Measurements from ENCODE around the gene LIME1. TPM values are rescaled to one million over a fixed set of nuclear protein-coding genes. Genes with fewer than 3 reads are reported as not detected.

The LIME1 gene
- total and polyA plus RNA-seq, 2 of the 8 experiments (the other 6 are each of a cell fraction or from before 2014, with no cell fraction given), result 4.5 to 5.9 TPM

DNA sequence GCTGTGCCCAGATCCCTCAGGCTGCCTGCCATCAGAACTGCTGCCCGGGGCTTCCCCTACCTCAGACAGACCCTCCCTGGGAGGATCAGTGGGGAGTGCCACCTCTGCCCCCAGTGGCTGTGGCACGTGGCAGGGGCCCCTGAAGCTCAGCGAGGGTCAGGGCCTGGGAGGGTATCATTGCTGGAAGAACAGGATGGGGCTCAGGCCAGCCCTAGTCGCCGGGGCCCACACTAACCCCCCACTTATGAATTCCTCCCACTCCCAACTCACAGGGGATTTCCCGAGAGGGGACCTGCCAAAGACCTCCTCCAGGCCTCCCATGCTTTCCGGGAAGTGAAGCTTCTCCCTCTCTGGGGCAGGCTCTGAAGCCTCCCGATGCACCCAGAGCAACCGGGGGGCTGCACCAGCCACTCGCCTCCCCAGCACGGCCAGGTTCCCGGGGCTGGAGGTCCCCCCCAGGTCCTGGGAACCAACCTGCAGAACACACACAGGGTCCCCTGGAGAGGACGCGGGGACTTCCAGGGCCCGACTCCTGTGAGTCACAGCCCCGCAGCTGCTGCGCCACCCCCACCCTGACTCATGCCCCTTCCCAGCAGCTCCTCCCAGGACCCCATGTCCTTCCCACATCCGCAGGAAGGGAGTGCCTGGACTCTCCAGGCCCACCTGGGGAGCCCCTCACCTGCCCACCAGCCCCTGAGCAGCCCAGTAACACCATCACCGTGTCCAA, 37.6 kb upstream of the LIME1 start:
- H3K56ac ChIP-seq (replicated peaks; ENCODE audit: insufficient read length, low read depth, low read length), result no peak overlapping the region
- no peaks in the 10 kb centered on the region for H3K79me2 ChIP-seq (ENCODE audit: control insufficient read depth in 1 of 2, insufficient read depth in 2 of 2, low read length in 2 of 2)
- no peaks in the 10 kb centered on the region for H3K79me1 ChIP-seq (ENCODE audit: low read depth, low read length)
- no peak overlapping the region for H2AK5ac ChIP-seq (ENCODE audit: low read depth, low read length)
- no peak overlapping the region for H2BK5ac ChIP-seq (ENCODE audit: low read depth, low read length)
- no peak overlapping the region for H2AFZ ChIP-seq (ENCODE audit: low read length)
- WGBS, 2 experiments (ENCODE audit: extremely low coverage in 1 of 2, insufficient coverage in 1 of 2, insufficient read length in 1 of 2, insufficient replicate concordance in 2 of 2, low coverage in 1 of 2, low lambda C conversion rate in 2 of 2, missing lambda C conversion rate in 1 of 2), result 84% methylated on average over 14 of the region's 19 CpGs; no CpG with 5 or more reads in 1 of the 2 experiments
- no peaks in the 10 kb centered on the region for H3K9me3 ChIP-seq (ENCODE audit: insufficient read depth in 2 of 2, low read depth in 1 of 2, low read length in 1 of 2)
- no peak for FAIRE-seq
- H3K23me2 ChIP-seq (ENCODE audit: low read depth, low read length), result peaks cover 5% of the 10 kb centered on the region; the same call in 1 of the 2 replicates
- no peak overlapping the region for H3K14ac ChIP-seq (ENCODE audit: insufficient read length)
- no peak overlapping the region for H4K5ac ChIP-seq (ENCODE audit: insufficient read length, low read depth, low read length)
- DNase-seq (ENCODE audit: low read depth in 1 of 2, low spot score in 2 of 2), result no peak
- ChIA-PET CTCF (ENCODE audit: partially characterized antibody) (interaction anchor here (0.6 to 2.4 kb wide), 6 partner anchors 9 to 240 kb away, joined by 3 to 9 read pairs (median 4); partner anchors contain the start of genes ARFRP1 and ZGPAT), POLR2A (ENCODE audit: partially characterized antibody) (interaction anchor here (0.5 to 4.2 kb wide), 21 partner anchors 10 to 510 kb away, joined by 3 to 31 read pairs (median 3); partner anchors contain the start of genes LIME1, RTEL1, SLC2A4RG and UCKL1)
- no peak overlapping the region for H3K9ac ChIP-seq (replicated peaks in 1 of 4; ENCODE audit: extremely low read depth in 1 of 4, low read depth in 3 of 4, low read length in 3 of 4)
- H2BK12ac ChIP-seq (ENCODE audit: low read depth, low read length), result no peak overlapping the region
- peaks cover 0 to 12% (median 7%) of the 10 kb centered on the region in 4 experiments; a peak in 4 of 7 replicates for H3K4me1 ChIP-seq (replicated peaks in 1 of 4; ENCODE audit: control insufficient read depth in 3 of 4, insufficient read depth in 4 of 4, low read length in 3 of 4)
- H3K4me2 ChIP-seq (ENCODE audit: insufficient read depth in 1 of 2, low read depth in 2 of 2, low read length in 2 of 2), result no peak overlapping the region
- H4K8ac ChIP-seq (ENCODE audit: extremely low read depth, insufficient read depth, low read length), result peak overlapping the region; percentile 65; the same call in 1 of the 2 replicates
- H3K27me3 ChIP-seq (replicated peaks in 1 of 4; ENCODE audit: control insufficient read depth in 3 of 4, extremely low read depth in 1 of 4, insufficient read depth in 3 of 4, low read length in 3 of 4), result no peaks in the 10 kb centered on the region
- no peak overlapping the region for H4K91ac ChIP-seq (replicated peaks; ENCODE audit: insufficient read length, low read length)
- H3K4me3 ChIP-seq (ENCODE audit: extremely low read depth in 1 of 4, insufficient read depth in 2 of 4, low read depth in 3 of 4, low read length in 4 of 4), result no peak overlapping the region
- no peak overlapping the region for H2BK120ac ChIP-seq (replicated peaks; ENCODE audit: low read depth, low read length)
- H3K23ac ChIP-seq (ENCODE audit: insufficient read length), result no peak overlapping the region
- no peak overlapping the region for H3K27ac ChIP-seq (ENCODE audit: low read depth, low read length)
- H4K20me1 ChIP-seq (replicated peaks in 1 of 2; ENCODE audit: control insufficient read depth in 1 of 2, insufficient read depth in 2 of 2, low read length in 2 of 2), result peaks cover 2 to 10% of the 10 kb centered on the region in 2 experiments
- no peak overlapping the region for H3K18ac ChIP-seq (ENCODE audit: extremely low read depth, low read length)
- no peak overlapping the region for H2BK20ac ChIP-seq (ENCODE audit: low read length)
- no peak overlapping the region for H2BK15ac ChIP-seq (ENCODE audit: low read length)
- H3K36me3 ChIP-seq (ENCODE audit: control insufficient read depth in 2 of 4, insufficient read depth in 4 of 4, low read length in 3 of 4), result peaks cover 0 to 3% (median 0%) of the 10 kb centered on the region in 4 experiments; a peak in 1 of 8 replicates
- TF ChIP-seq GTF2F1 (IDR thresholded peaks at IDR 0.05; ENCODE audit: borderline replicate concordance, low read depth, low read length), result no peak
- no peak for TF ChIP-seq JUND (IDR thresholded peaks at IDR 0.05; ENCODE audit: low read length)
- no peak for TF ChIP-seq ZNF274 (IDR thresholded peaks at IDR 0.05; ENCODE audit: borderline replicate concordance, extremely low read depth, low read length)
- TF ChIP-seq POLR2A (IDR thresholded peaks at IDR 0.05; ENCODE audit: control extremely low read depth in 1 of 2, low read depth in 2 of 2, low read length in 2 of 2), result peak; percentile 16 to 19; a peak in 2 of 3 replicates
- TF ChIP-seq POLR2AphosphoS5 (IDR thresholded peaks at IDR 0.05; ENCODE audit: low read depth, low read length), result peak; percentile 10; the same call in 1 of the 2 replicates
- no peak overlapping the region for H3K4ac ChIP-seq (replicated peaks; ENCODE audit: insufficient read length, low read depth, low read length)
